ENCODE measurements around the gene RBM4. TPM values are rescaled to one million over a fixed set of nuclear protein-coding genes. Genes with fewer than 3 reads are reported as not detected.
A peak's percentile ranks its signal among the peaks of the same experiment; 100 is the strongest.

The RBM4 gene
- total and polyA plus RNA-seq, 2 of the 13 experiments (the other 11 are each of a cell fraction or from before 2014, with no cell fraction given), result 126 to 136 TPM

DNA sequence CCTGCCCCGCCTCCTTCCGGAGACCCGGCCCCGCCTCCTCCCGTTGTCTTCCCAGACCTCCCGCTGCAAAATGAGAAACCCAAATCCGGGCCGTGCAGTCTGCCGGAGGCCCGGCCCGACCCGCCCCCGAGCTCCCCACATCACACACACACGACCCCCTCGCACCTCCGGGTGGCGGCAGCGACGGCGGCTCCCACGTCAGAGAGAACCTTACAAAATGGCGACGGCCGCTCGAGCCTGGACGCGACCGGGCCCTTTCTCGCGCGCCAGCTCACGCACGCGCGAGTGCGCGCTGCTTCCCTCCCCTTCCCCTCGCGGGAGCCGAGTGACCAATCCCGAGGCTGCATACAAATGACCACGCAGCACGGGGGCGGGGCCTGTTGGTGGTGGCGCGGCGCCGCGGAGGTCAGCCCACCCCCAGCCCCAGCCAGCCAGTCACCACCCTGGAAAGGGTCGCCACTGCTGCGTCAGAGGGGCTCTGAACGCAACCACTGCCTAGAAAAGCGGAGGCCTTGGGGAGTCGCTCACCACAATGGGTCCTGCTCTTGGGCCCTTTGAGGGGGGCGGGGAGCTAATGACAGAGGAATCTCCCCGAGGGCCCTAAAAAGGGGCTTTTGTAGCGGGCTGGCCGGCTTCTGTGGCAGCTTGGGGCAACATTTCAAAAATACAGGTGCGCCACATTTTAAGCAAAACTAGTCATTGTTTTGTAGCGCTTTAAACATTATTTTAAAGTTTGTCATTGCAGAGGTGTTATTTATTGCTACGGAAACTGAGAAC, 39.3 kb downstream of the RBM4 start, which contains the start of gene RBM4B (continued):
- TF ChIP-seq TBX3 (IDR thresholded peaks at IDR 0.05; ENCODE audit: borderline replicate concordance), result no peak
- TF ChIP-seq, protein P1, sequence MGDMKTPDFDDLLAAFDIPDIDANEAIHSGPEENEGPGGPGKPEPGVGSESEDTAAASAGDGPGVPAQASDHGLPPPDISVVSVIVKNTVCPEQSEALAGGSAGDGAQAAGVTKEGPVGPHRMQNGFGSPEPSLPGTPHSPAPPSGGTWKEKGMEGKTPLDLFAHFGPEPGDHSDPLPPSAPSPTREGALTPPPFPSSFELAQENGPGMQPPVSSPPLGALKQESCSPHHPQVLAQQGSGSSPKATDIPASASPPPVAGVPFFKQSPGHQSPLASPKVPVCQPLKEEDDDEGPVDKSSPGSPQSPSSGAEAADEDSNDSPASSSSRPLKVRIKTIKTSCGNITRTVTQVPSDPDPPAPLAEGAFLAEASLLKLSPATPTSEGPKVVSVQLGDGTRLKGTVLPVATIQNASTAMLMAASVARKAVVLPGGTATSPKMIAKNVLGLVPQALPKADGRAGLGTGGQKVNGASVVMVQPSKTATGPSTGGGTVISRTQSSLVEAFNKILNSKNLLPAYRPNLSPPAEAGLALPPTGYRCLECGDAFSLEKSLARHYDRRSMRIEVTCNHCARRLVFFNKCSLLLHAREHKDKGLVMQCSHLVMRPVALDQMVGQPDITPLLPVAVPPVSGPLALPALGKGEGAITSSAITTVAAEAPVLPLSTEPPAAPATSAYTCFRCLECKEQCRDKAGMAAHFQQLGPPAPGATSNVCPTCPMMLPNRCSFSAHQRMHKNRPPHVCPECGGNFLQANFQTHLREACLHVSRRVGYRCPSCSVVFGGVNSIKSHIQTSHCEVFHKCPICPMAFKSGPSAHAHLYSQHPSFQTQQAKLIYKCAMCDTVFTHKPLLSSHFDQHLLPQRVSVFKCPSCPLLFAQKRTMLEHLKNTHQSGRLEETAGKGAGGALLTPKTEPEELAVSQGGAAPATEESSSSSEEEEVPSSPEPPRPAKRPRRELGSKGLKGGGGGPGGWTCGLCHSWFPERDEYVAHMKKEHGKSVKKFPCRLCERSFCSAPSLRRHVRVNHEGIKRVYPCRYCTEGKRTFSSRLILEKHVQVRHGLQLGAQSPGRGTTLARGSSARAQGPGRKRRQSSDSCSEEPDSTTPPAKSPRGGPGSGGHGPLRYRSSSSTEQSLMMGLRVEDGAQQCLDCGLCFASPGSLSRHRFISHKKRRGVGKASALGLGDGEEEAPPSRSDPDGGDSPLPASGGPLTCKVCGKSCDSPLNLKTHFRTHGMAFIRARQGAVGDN (CRISPR knock-in tag; IDR thresholded peaks at IDR 0.05), result peak; percentile 93
- no peak for TF ChIP-seq SSRP1 (CRISPR knock-in tag; IDR thresholded peaks at IDR 0.05)
- TF ChIP-seq SRSF9 (IDR thresholded peaks at IDR 0.05; ENCODE audit: borderline replicate concordance, insufficient read depth, low read depth, low read length, poor library complexity, severe bottlenecking), result no peak
- TF ChIP-seq JUNB (CRISPR knock-in tag; IDR thresholded peaks at IDR 0.05; ENCODE audit: borderline replicate concordance), result no peak
- TF ChIP-seq ZNF737 (CRISPR knock-in tag; IDR thresholded peaks at IDR 0.05; ENCODE audit: borderline replicate concordance), result no peak
- TF ChIP-seq ZSCAN9 (CRISPR knock-in tag; IDR thresholded peaks at IDR 0.05; ENCODE audit: borderline replicate concordance), result no peak; the same call in 1 of the 2 replicates
- no peak for TF ChIP-seq SAFB2 (CRISPR knock-in tag; IDR thresholded peaks at IDR 0.05; ENCODE audit: borderline replicate concordance, low read depth)
- TF ChIP-seq FIP1L1 (IDR thresholded peaks at IDR 0.05; ENCODE audit: borderline replicate concordance, insufficient read depth, low read depth, low read length), result peak; percentile 57; the same call in 1 of the 2 replicates
- no peak for TF ChIP-seq ZNF20 (CRISPR knock-in tag; IDR thresholded peaks at IDR 0.05)
- 0 out of 2 replicates have a peak, but pooled peaks have one; percentile 62 for TF ChIP-seq ZNF274 (CRISPR knock-in tag; IDR thresholded peaks at IDR 0.05)
- TF ChIP-seq FOXJ3 (CRISPR knock-in tag; IDR thresholded peaks at IDR 0.05; ENCODE audit: borderline replicate concordance), result no peak
- TF ChIP-seq NAIF1 (CRISPR knock-in tag; IDR thresholded peaks at IDR 0.05; ENCODE audit: borderline replicate concordance), result peak; percentile 53; the same call in 1 of the 2 replicates
- TF ChIP-seq, protein P2, sequence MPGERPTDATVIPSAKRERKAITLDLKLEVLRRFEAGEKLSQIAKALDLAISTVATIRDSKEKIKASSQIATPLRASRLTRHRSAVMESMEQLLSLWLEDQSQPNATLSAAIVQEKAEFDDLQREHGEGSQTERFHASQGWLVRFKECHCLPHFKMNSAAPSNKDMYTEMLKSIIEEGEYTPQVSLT (CRISPR knock-in tag; IDR thresholded peaks at IDR 0.05; ENCODE audit: borderline replicate concordance, low read depth), result no peak
- TF ChIP-seq, protein P3, sequence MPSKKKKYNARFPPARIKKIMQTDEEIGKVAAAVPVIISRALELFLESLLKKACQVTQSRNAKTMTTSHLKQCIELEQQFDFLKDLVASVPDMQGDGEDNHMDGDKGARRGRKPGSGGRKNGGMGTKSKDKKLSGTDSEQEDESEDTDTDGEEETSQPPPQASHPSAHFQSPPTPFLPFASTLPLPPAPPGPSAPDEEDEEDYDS (CRISPR knock-in tag; IDR thresholded peaks at IDR 0.05), result peak; percentile 97
- TF ChIP-seq, protein P4, sequence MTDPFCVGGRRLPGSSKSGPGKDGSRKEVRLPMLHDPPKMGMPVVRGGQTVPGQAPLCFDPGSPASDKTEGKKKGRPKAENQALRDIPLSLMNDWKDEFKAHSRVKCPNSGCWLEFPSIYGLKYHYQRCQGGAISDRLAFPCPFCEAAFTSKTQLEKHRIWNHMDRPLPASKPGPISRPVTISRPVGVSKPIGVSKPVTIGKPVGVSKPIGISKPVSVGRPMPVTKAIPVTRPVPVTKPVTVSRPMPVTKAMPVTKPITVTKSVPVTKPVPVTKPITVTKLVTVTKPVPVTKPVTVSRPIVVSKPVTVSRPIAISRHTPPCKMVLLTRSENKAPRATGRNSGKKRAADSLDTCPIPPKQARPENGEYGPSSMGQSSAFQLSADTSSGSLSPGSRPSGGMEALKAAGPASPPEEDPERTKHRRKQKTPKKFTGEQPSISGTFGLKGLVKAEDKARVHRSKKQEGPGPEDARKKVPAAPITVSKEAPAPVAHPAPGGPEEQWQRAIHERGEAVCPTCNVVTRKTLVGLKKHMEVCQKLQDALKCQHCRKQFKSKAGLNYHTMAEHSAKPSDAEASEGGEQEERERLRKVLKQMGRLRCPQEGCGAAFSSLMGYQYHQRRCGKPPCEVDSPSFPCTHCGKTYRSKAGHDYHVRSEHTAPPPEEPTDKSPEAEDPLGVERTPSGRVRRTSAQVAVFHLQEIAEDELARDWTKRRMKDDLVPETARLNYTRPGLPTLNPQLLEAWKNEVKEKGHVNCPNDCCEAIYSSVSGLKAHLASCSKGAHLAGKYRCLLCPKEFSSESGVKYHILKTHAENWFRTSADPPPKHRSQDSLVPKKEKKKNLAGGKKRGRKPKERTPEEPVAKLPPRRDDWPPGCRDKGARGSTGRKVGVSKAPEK (CRISPR knock-in tag; IDR thresholded peaks at IDR 0.05; ENCODE audit: borderline replicate concordance), result no peak
- TF ChIP-seq DNMT3B (CRISPR knock-in tag; conservative IDR thresholded peaks at IDR 0.05), result peak; percentile 72

All from HepG2 (cell line).